HFF-Myc (cell line): Measurements from ENCODE around the gene NLK.

Source experiments
- DNase-seq: peaks from one replicate; pipeline ENCODE4 v3.0.0-alpha.2; 2011; ENCODE audit warnings: low read depth; ENCODE audit errors: extremely low read depth
- H3K4me3 ChIP-seq: replicated peaks from 2 replicates; pipeline ENCODE4 v1.5.1; 2011; ENCODE audit warnings: low read depth, mild to moderate bottlenecking, control low read depth, low read length
- CTCF ChIP-seq: IDR thresholded peaks from 2 replicates; pipeline ENCODE4 v1.5.1; 2012; ENCODE audit warnings: mild to moderate bottlenecking, low read depth, low read length, control low read depth; ENCODE audit errors: missing control alignments

Gene NLK

GRCh38 chr17:28131599-28131998, 89.1 kb downstream of the NLK start:
- H3K4me3 ChIP-seq = no peak overlapping the region
- no peak for DNase-seq
- TF ChIP-seq CTCF = no peak

- peak; percentile 27 for DNase-seq
- no peak for TF ChIP-seq CTCF
- H3K4me3 ChIP-seq = no peak overlapping the region
Observed at GRCh38 chr17:28133562-28133970, 91.1 kb downstream of the NLK start.

GRCh38 chr17:28136923-28137322, 94.4 kb downstream of the NLK start:
- no peak for TF ChIP-seq CTCF
- H3K4me3 ChIP-seq = no peak overlapping the region
- no peak for DNase-seq

- TF ChIP-seq CTCF = no peak
- H3K4me3 ChIP-seq = no peak overlapping the region
- DNase-seq = no peak
Observed at GRCh38 chr17:28139822-28140221, 97.3 kb downstream of the NLK start.

- no peak for TF ChIP-seq CTCF
- H3K4me3 ChIP-seq = no peak overlapping the region
- no peak for DNase-seq
Observed at GRCh38 chr17:28141313-28141712, 98.8 kb downstream of the NLK start.

- TF ChIP-seq CTCF = no peak
- DNase-seq = no peak
- H3K4me3 ChIP-seq = no peak overlapping the region
Observed at GRCh38 chr17:28141773-28142172, 99.3 kb downstream of the NLK start.

GRCh38 chr17:28142305-28142704, 99.8 kb downstream of the NLK start:
- no peak for DNase-seq
- H3K4me3 ChIP-seq = no peak overlapping the region
- TF ChIP-seq CTCF = no peak
